Right forelimb (tissue), 1 donor: Measurements from ENCODE around the gene BCKDK.
A peak's percentile ranks its signal among the peaks of the same experiment; 100 is the strongest.

Experiments used
- DNase-seq: peaks from one replicate; pipeline ENCODE4 v3.0.0-alpha.2; 2018

BCKDK gene

DNA sequence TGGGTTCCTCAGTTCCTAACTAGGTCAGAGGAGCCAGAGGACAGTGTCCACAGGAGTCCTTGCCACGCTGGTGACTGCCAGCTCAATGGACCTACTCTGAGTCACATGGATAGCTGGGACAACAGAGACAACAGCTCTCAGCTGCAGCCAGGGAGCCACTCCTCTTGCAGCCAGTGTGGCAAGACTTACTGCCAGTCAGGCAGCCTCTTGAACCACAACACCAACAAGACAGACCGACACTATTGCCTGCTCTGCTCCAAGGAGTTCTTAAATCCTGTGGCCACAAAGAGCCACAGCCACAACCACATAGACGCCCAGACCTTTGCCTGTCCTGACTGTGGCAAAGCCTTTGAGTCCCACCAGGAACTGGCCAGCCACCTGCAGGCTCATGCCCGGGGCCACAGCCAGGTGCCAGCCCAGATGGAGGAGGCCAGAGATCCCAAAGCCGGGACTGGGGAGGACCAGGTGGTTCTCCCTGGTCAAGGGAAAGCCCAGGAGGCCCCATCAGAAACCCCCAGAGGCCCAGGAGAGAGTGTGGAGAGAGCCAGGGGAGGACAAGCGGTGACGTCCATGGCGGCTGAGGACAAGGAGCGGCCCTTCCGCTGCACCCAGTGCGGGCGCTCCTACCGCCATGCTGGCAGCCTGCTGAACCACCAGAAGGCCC is 27.3 kb upstream of the BCKDK start:
- no peak for DNase-seq

DNA sequence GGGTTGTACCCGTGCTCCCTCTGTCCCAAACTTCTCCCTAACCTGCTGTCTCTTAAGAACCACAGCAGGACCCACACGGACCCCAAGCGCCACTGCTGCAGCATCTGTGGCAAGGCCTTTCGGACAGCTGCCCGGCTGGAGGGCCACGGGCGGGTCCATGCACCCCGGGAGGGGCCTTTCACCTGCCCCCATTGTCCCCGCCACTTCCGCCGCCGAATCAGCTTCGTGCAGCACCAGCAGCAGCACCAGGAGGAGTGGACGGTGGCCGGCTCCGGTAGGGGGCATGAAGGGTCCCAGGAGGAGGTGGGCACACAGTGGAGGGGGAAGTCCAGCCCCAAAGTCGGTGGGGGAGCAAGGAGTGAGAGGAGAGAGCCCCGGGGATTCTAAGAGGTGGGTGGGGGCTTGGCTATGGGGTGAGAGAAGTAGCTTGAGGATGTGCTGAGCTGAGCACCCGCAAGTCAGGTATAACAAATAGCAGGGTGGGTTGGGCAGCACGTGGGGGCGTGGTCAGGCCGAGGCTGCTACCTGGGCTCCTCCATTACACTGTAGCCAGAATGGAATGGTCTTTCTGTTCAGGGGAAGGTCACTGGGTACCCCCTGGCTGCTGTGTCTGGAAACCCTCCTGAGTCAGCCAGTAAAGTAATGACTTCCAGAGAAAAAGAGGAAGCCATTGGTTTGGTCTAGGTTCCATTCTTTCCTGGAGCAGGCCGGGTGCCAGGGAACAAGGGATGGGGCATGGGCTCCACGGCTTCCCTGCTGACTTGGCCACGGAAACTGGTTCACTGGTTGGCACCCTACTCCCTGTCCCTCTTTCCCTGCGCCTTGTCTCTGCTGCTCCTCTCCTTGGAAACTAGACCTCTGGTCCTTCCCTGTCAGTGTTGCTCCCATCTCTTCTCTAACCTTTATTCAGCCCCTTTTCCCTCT is 26.5 kb upstream of the BCKDK start:
- DNase-seq, result no peak

DNA sequence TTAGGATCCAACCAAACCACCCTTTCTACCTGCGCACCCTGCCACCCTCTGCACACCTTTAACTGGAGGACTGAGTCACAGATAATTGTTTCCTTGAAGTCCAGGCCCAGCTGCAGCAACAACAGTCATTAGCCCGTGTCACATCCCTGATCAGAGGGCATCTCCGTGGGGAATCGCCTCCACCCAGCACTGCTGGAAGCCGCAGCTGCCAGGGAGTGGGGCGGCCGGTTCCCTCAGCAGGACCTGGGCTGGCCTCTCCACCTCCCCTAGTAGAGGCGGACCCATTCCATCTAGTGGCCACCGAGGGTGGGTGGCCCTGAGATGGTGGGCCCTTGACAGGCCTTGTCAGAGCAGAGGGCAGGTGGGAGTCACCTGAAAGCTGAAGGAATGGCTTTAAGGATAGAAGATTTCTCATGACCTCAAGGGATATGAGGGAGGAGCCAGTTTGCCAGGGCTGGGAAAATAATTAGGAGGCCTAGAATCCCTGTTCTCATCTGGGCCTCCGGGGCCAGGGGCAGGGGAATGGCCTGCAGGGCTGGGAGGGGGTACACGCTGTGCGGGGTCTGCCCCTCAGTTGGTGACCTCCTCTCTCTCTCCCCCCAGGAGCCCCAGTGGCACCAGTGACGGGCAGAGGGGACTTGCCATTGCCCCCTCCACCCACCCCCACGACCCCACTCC is 25.7 kb upstream of the BCKDK start:
- DNase-seq, result no peak

DNA sequence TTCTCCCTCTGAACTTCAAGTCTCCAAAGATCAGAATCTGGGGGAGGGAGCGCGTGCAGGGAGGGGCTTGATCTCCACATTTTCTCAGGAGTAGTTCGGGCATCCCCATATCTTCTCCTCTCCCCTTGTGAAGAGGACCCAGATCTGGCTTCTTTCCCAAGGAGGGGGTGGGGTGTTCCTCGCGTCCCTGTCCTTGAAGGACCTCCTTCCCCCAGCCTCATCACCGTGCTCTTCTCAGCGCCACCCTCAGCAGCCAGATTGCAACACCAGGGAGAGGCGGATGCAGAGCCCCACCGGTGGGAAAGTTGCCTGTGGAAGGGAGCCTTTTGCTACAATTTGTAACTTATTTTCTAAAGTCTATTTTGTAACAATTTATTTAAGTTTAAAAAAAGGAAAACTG is 25.1 kb upstream of the BCKDK start:
- no peak for DNase-seq

DNA sequence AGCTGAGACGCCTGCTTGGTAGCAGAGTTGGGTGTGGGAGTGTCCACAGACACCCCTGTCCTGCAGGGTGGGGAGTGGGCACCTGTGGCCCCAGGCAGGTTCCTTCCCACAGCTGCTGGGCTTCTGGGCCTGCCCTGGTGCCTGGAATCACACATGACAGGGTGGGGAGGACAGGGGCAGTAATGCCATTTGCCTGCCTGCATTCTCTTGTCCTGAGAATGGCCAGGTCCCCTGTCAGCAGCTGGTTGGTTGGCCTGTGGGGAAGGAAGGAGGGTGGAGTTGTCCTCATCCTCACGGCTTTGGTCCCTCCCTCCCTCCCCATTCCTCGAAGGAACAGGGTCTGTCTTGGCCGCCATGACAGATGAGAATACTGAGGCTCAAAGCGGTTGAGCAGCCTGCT is 24.6 kb upstream of the BCKDK start:
- no peak for DNase-seq

DNA sequence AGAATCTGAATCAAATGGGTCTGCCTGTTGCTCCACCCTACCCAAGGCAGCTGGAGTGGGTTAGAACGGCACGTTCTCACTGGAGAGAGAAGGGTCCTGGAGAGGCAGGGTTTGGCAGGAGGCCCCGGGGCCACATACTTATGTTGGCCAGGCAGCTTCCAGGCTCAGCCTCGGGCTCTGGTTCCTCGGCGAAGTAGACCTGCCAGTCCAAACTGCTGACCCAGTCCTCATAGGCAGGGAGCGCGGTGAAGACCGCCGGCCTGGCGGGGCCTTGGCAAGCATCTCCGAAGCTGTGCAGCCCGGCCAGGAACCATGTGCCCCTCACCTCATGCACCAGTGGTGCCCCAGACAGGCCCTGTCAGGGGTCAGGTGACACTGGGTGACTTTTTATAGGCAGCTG is 24.2 kb upstream of the BCKDK start:
- no peak for DNase-seq

GRCh38 chr16:31084584-31085302 is 23.4 kb upstream of the BCKDK start:
- no peak for DNase-seq

DNA sequence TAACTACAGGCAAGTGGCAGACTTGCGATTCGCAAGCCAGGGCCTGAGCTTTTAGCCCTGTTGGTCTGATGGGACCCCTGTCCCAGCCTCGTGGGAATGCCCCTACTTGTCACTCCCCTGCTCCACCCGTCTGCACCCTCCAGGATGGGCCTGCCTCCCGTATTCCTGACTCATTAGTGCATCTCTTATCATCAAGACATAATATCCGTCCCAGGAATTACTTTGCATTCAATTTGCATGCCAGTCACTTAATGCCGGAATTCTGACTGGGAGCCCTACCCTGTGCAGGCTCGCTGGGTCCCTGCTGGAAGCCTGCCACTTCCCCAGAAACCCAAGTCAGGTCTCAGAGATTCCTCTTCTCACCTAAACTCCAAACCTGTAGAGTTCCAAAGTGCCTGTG is 22.8 kb upstream of the BCKDK start:
- no peak for DNase-seq

DNA sequence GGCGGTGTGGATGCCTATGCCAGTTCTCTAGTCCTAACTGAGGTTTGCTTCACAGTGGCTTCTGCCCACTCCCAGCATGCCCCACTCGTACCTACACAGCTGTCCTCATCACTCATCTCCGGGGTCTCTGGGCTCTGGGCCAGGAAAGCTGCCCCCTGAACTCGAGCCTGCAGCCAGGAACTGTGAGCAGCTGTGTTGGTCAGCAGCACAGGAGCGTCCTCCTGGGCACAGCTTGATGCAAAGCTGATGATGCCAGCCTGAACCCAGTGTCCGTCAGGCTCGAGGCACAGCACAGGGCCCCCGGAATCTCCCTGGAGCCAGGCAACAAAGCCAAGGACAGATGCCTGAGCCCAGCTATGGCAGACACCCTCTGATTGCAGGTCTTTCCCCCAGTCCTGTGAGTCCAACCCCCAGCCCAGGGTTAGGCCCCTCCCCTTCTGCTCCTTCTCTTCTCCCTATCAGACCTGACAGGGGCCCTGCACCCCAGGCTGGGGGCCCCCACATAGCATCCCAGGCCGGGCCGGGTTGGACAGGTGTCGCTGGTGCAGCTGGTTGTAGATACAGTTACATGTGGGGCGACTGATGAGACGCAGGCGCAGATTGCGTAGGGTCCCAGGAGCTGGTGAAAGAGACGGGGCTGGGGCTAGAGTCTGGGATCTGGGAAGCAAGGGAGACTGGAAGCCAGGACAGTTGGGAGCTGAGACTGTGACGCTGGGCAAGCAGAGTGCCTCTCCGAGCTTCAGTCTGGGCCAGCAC is 22.1 kb upstream of the BCKDK start:
- DNase-seq, result peak; percentile 81

DNA sequence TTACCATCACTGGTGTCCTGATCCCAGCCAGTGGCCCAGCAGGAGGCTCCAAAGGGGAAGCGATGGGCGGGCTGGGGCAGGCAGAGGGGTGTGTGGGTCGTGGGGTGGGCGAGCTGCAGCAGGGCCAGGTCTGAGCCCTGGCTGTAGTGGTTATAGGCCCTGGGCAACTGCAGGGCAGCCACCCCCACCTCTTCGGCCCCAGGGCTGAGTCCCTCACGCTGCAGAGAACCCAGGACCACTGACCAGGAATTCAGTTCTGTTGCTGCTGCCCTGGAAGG is 21.6 kb upstream of the BCKDK start:
- DNase-seq, result no peak

- no peak for DNase-seq
Measured at GRCh38 chr16:31087481-31087880, 20.7 kb upstream of the BCKDK start.

DNA sequence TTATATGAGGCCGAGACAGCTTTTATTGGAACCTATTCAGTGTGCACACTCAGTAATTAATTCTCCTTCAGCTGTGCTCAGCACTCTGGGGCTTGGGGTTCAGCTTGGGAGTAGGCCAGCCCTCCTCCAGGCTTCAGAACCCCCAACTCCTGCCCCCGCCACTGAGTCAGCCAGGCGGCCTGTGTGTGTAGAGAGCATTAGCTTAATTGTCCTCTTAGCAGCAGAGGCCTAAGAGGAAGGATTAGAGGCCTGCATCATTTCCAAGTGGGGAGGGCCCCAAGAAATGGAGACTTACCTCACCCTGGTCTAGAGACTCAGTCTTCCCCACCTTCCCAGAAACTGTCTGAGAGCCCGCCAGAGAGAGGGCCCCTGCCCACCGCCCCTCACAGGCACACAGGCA is 20.2 kb upstream of the BCKDK start:
- DNase-seq, result no peak

DNA sequence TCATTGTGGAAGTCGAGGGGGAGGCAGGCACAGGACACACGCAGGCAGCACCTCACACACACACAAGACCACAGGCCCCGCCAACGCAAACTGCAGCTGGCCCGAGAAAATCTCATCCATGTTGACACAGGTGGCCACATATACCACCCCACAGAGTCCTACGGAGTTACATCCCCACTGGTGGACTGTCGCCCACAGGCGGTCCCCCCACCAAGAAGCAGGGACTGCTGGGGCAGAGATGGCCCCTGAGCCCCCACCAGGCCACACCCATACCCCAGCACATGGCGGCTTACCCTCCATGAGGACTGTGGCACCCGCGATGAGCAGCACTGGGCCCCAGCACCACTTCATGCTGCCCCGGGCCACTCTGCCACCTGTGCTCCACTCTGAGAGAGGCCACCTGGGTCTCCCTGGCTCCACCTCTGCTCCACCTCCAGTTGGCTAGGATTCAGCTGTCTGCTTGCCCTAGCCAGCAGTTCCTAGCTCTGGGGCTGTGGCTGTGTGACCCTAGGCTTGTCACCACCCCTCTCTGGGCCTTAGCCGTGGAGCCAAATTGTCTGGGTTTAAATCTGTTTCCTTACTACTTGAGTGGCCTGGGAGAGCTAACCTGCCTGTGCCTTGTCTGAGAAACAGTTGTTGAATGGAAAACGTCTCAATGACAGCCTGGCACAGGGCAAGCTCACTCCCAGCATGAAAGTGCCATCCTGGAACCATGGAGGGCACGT is 19.6 kb upstream of the BCKDK start, which contains the start of gene PRSS53:
TSS of gene PRSS53 (minus strand) at position 485 of the 725 bp plus-strand sequence. CDS start at position 351, 134 bp downstream.
- no peak for DNase-seq

DNA sequence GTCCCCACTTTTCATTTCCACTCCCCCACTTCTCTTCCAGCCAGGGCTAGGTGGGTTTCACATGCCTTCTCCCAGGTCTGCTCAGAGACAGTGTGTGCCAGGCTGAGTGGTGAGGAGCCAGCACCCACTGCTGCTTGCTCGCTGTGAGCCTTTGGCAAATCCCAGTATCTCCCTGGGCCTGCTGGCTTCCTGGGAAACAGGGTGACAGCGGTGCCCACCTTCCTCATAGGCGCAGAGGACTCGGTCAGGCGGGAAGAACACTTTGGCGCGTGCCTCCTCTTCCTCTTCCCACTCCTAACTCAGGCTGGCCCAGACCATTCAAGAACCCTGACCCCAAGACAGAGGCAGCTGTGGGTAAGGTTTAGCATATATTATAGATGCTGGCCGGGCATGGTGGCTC is 19.0 kb upstream of the BCKDK start:
- DNase-seq, result no peak

DNA sequence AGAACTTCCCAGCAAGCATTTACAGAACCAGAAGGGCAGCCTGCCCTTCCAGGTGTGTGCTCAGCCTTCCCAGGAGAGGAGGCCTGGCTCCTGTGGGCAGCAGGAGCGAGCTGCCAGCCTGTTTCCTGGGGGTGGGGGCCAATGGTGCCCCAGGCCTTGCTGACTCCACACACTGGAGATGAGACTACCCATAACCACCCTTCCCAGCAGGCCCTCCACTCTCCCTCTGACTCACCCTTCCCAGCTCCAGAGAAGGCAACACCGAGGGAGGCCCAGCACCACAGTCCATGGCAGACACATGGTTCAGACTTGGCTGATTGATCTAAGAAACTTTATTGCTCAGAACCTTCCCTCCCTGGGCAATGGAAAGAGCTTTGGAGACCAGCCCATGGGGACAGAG is 17.6 kb upstream of the BCKDK start:
- no peak for DNase-seq

- DNase-seq, result no peak
Measured at GRCh38 chr16:31092330-31092729, 15.9 kb upstream of the BCKDK start.

DNA sequence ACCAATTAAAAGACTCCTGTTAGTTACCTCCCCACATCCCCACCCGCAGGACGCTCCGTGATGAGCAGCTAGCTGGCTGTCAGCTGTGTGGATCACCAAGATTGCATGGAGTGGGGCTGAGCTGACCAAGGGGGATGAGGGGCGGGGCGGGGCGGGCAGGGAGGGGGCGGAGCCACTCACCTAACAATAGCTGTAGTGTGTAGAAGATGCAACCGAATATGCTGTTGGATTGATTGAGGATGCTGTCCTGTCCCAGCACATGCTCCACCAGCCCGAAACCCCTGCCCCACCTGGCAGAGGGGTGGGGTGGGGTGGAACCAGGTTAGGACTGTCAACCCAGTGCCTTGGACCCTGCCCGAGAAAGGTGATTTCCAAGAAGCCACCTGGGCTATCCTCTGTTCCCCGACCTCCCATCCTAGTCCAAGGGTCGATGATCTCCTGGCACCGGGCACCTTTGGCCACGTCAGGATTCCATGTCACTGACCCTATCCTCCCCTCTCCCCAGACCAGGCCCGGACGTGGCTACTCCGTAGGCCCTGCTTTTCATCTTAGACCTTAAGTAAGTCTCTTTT is 15.0 kb upstream of the BCKDK start:
- peak; percentile 49 for DNase-seq

DNA sequence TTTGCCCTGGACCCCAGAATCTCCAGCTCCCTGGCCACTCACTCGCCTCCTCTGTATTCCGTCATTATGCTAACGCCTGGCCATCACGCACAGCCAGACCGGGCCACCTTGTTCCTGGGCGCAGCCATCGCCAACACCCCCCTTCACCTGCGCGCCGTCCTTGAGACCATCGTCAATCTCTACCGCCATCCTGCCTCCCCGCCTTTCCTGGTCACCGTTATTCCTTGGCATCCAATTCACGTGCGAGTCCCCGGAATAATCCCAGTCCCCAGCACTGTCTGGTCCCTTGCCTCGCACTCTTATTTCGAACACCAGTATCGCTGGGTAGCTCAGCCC is 14.1 kb upstream of the BCKDK start:
- DNase-seq, result peak; percentile 50

GRCh38 chr16:31094424-31095120 is 13.6 kb upstream of the BCKDK start, which contains the start of gene VKORC1:
Gene VKORC1 (minus strand): TSS chr16:31094797. CDS start chr16:31094729, 68 bp downstream.
- peak; percentile 93 for DNase-seq

- no peak for DNase-seq
Measured at GRCh38 chr16:31099860-31100638, 8.1 kb upstream of the BCKDK start.
